Renal pelvis (tissue), 12 donors: Measurements from ENCODE around the gene SPPL3. TPM values are rescaled to one million over a fixed set of nuclear protein-coding genes. Genes with fewer than 3 reads are reported as not detected.
"Not testable (repeated sequence)": the region's sequence is repeated elsewhere in the genome, so short reads cannot be mapped to it uniquely, and the experiment has no call there.

Experiments
- DNase-seq: peaks from one replicate; pipeline ENCODE4 v3.0.0-alpha.2; 2013
- long read RNA-seq, 16 experiments: transcript quantifications; one replicate each; lab custom pipeline, GENCODE V29; 2026
- polyA plus RNA-seq, 3 donors: library from polyadenylated mRNA; unstranded; fragments of 120-200 nt; gene quantifications; one replicate each; pipeline ENCODE4 v1.2.1, GENCODE V29; 2013; ENCODE audit not compliant: insufficient read length in 3 of 3

SPPL3 gene
- 10 to 100 TPM; 79.8 to 87.8 (median 84.0) TPM for polyA plus RNA-seq
- long read RNA-seq, donor 1, full-length matches to known transcripts, result 15 of 15 reads
- long read RNA-seq, donor 1, partial matches to known transcripts, result 0 of 15 reads
- long read RNA-seq, donor 1, other reads (novel, unspliced or antisense), result 0 of 15 reads
- long read RNA-seq, donor 2, full-length matches to known transcripts, result 22 of 22 reads
- long read RNA-seq, donor 2, partial matches to known transcripts, result 0 of 22 reads
- long read RNA-seq, donor 2, other reads (novel, unspliced or antisense), result 0 of 22 reads
- long read RNA-seq, donor 3, full-length matches to known transcripts, result 13 of 13 reads
- long read RNA-seq, donor 3, partial matches to known transcripts, result 0 of 13 reads
- long read RNA-seq, donor 3, other reads (novel, unspliced or antisense), result 0 of 13 reads
- long read RNA-seq, donor 4, full-length matches to known transcripts, result 13 of 13 reads
- long read RNA-seq, donor 4, partial matches to known transcripts, result 0 of 13 reads
- long read RNA-seq, donor 4, other reads (novel, unspliced or antisense), result 0 of 13 reads
- long read RNA-seq, donor 5, full-length matches to known transcripts, result 4 of 4 reads
- long read RNA-seq, donor 5, partial matches to known transcripts, result 0 of 4 reads
- long read RNA-seq, donor 5, other reads (novel, unspliced or antisense), result 0 of 4 reads
- long read RNA-seq, donor 6, full-length matches to known transcripts, result 15 of 15 reads
- long read RNA-seq, donor 6, partial matches to known transcripts, result 0 of 15 reads
- long read RNA-seq, donor 6, other reads (novel, unspliced or antisense), result 0 of 15 reads
- long read RNA-seq, donor 7, full-length matches to known transcripts, result 26 of 37 reads
- long read RNA-seq, donor 7, partial matches to known transcripts, result 11 of 37 reads
- long read RNA-seq, donor 7, other reads (novel, unspliced or antisense), result 0 of 37 reads
- long read RNA-seq, donor 8, full-length matches to known transcripts, result 9 of 9 reads
- long read RNA-seq, donor 8, partial matches to known transcripts, result 0 of 9 reads
- long read RNA-seq, donor 8, other reads (novel, unspliced or antisense), result 0 of 9 reads
- long read RNA-seq, donor 9, full-length matches to known transcripts, result 25 of 30 reads
- long read RNA-seq, donor 9, partial matches to known transcripts, result 5 of 30 reads
- long read RNA-seq, donor 9, other reads (novel, unspliced or antisense), result 0 of 30 reads
- long read RNA-seq, donor 10, full-length matches to known transcripts, result 22 of 37 reads
- long read RNA-seq, donor 10, partial matches to known transcripts, result 15 of 37 reads
- long read RNA-seq, donor 10, other reads (novel, unspliced or antisense), result 0 of 37 reads
- long read RNA-seq, donor 11, full-length matches to known transcripts, result 15 of 15 reads
- long read RNA-seq, donor 11, partial matches to known transcripts, result 0 of 15 reads
- long read RNA-seq, donor 11, other reads (novel, unspliced or antisense), result 0 of 15 reads
- long read RNA-seq, donor 12, full-length matches to known transcripts, result 23 of 23 reads
- long read RNA-seq, donor 12, partial matches to known transcripts, result 0 of 23 reads
- long read RNA-seq, donor 12, other reads (novel, unspliced or antisense), result 0 of 23 reads
- long read RNA-seq, donor 13, full-length matches to known transcripts, result 8 of 13 reads
- long read RNA-seq, donor 13, partial matches to known transcripts, result 5 of 13 reads
- long read RNA-seq, donor 13, other reads (novel, unspliced or antisense), result 0 of 13 reads
- long read RNA-seq, donor 14, result 0 reads
- long read RNA-seq, donor 15, full-length matches to known transcripts, result 19 of 19 reads
- long read RNA-seq, donor 15, partial matches to known transcripts, result 0 of 19 reads
- long read RNA-seq, donor 15, other reads (novel, unspliced or antisense), result 0 of 19 reads
- long read RNA-seq, donor 16, full-length matches to known transcripts, result 15 of 15 reads
- long read RNA-seq, donor 16, partial matches to known transcripts, result 0 of 15 reads
- long read RNA-seq, donor 16, other reads (novel, unspliced or antisense), result 0 of 15 reads

GRCh38 chr12:120904197-120904773 is at the start of gene SPPL3:
Gene SPPL3 (minus strand): TSS chr12:120904358. CDS start chr12:120903867, 491 bp downstream.
- peak; percentile 94 for DNase-seq

- no peak for DNase-seq
Observed at GRCh38 chr12:120950807-120951206, 46.6 kb upstream of the SPPL3 start.

- DNase-seq, result not testable (repeated sequence)
Observed at GRCh38 chr12:120950260-120950799, 46.2 kb upstream of the SPPL3 start.

- DNase-seq, result not testable (repeated sequence)
Observed at GRCh38 chr12:120945516-120945915, 41.4 kb upstream of the SPPL3 start.

- peak; percentile 31 for DNase-seq
Observed at GRCh38 chr12:120944645-120945217, 40.6 kb upstream of the SPPL3 start.

- no peak for DNase-seq
Observed at GRCh38 chr12:120943482-120943881, 39.3 kb upstream of the SPPL3 start.

- DNase-seq, result no peak
Observed at GRCh38 chr12:120941846-120942405, 37.8 kb upstream of the SPPL3 start.

- no peak for DNase-seq
Observed at GRCh38 chr12:120941412-120941811, 37.3 kb upstream of the SPPL3 start.

- DNase-seq, result no peak
Observed at GRCh38 chr12:120940799-120941198, 36.6 kb upstream of the SPPL3 start.

GRCh38 chr12:120940006-120940405 is 35.8 kb upstream of the SPPL3 start:
- no peak for DNase-seq

GRCh38 chr12:120939523-120939922 is 35.4 kb upstream of the SPPL3 start:
- no peak for DNase-seq

- no peak for DNase-seq
Observed at GRCh38 chr12:120938496-120938895, 34.3 kb upstream of the SPPL3 start.

- no peak for DNase-seq
Observed at GRCh38 chr12:120936197-120936596, 32.0 kb upstream of the SPPL3 start.

- no peak for DNase-seq
Observed at GRCh38 chr12:120933786-120934185, 29.6 kb upstream of the SPPL3 start.

GRCh38 chr12:120932956-120933526 is 28.9 kb upstream of the SPPL3 start:
- no peak for DNase-seq

- DNase-seq, result no peak
Observed at GRCh38 chr12:120932058-120932457, 27.9 kb upstream of the SPPL3 start.

- DNase-seq, result no peak
Observed at GRCh38 chr12:120930032-120930431, 25.9 kb upstream of the SPPL3 start.
